Right kidney (tissue), 1 donor: ENCODE measurements around the gene CTBP2.

ENCODE experiments used
- DNase-seq: peaks from one replicate; pipeline ENCODE4 v3.0.0-alpha.2; 2016

Gene CTBP2

GRCh38 chr10:125041856-125042506, 118.4 kb downstream of the CTBP2 start:
- DNase-seq: no peak

- DNase-seq: no peak
Observed at GRCh38 chr10:125039354-125039769, 121.0 kb downstream of the CTBP2 start.

GRCh38 chr10:125038637-125039036, 121.7 kb downstream of the CTBP2 start:
- DNase-seq: no peak

GRCh38 chr10:125037145-125037877, 123.1 kb downstream of the CTBP2 start:
- DNase-seq: no peak

- DNase-seq: no peak
Observed at GRCh38 chr10:125035588-125036295, 124.6 kb downstream of the CTBP2 start.

- DNase-seq: no peak
Observed at GRCh38 chr10:125035136-125035535, 125.2 kb downstream of the CTBP2 start.

GRCh38 chr10:125034675-125035074, 125.7 kb downstream of the CTBP2 start:
- DNase-seq: no peak

GRCh38 chr10:125033146-125033924, 127.0 kb downstream of the CTBP2 start:
- no peak for DNase-seq

- DNase-seq: no peak
Observed at GRCh38 chr10:125032474-125033020, 127.8 kb downstream of the CTBP2 start.

GRCh38 chr10:125030567-125031197, 129.7 kb downstream of the CTBP2 start:
- no peak for DNase-seq

- no peak for DNase-seq
Observed at GRCh38 chr10:125029584-125030242, 130.7 kb downstream of the CTBP2 start.

GRCh38 chr10:125027871-125028869, 132.2 kb downstream of the CTBP2 start:
- no peak for DNase-seq

GRCh38 chr10:125026974-125027735, 133.2 kb downstream of the CTBP2 start:
- no peak for DNase-seq

- DNase-seq: no peak
Observed at GRCh38 chr10:125026036-125026931, 134.1 kb downstream of the CTBP2 start.

GRCh38 chr10:125025341-125025740, 135.0 kb downstream of the CTBP2 start:
- no peak for DNase-seq

- no peak for DNase-seq
Observed at GRCh38 chr10:125024497-125025234, 135.7 kb downstream of the CTBP2 start.

- DNase-seq: no peak
Observed at GRCh38 chr10:125023862-125024496, 136.4 kb downstream of the CTBP2 start.
